HG03432 (cell line): ENCODE results near the gene SLC22A12.

ENCODE experiments used
- ATAC-seq: cut with Tn5 transposase; IDR thresholded peaks from one replicate; pipeline ENCODE4 v1.9.1; 2021; ENCODE audit warnings: mild to moderate bottlenecking, moderate library complexity; ENCODE audit not compliant: unreplicated experiment

The SLC22A12 gene

GRCh38 chr11:64621283-64622019, 30.4 kb downstream of the SLC22A12 start:
- no peak for ATAC-seq

- ATAC-seq = no peak
These were observed 31.7 kb downstream of the SLC22A12 start for GRCh38 chr11:64622681-64623080.

- ATAC-seq = no peak
These were observed 34.0 kb downstream of the SLC22A12 start for GRCh38 chr11:64624883-64625481.

- ATAC-seq = no peak
These were observed 35.6 kb downstream of the SLC22A12 start for GRCh38 chr11:64626637-64627036.

GRCh38 chr11:64627371-64627770, 36.4 kb downstream of the SLC22A12 start:
- ATAC-seq = no peak

- ATAC-seq = no peak
These were observed 37.6 kb downstream of the SLC22A12 start for GRCh38 chr11:64628596-64628995.

GRCh38 chr11:64629103-64629502, 38.1 kb downstream of the SLC22A12 start:
- ATAC-seq = no peak

- no peak for ATAC-seq
These were observed 39.0 kb downstream of the SLC22A12 start for GRCh38 chr11:64629796-64630562.

GRCh38 chr11:64631675-64632074, 40.7 kb downstream of the SLC22A12 start:
- ATAC-seq = no peak

- no peak for ATAC-seq
These were observed 41.2 kb downstream of the SLC22A12 start for GRCh38 chr11:64632237-64632636.

- no peak for ATAC-seq
These were observed 41.6 kb downstream of the SLC22A12 start for GRCh38 chr11:64632654-64633053.

- ATAC-seq = no peak
These were observed 42.6 kb downstream of the SLC22A12 start for GRCh38 chr11:64633555-64634159.

GRCh38 chr11:64637334-64638017, 46.5 kb downstream of the SLC22A12 start:
- no peak for ATAC-seq

- no peak for ATAC-seq
These were observed 47.1 kb downstream of the SLC22A12 start for GRCh38 chr11:64638018-64638665.

- ATAC-seq = no peak
These were observed 47.8 kb downstream of the SLC22A12 start for GRCh38 chr11:64638829-64639228.

GRCh38 chr11:64639885-64640284, 48.9 kb downstream of the SLC22A12 start:
- no peak for ATAC-seq

- ATAC-seq = no peak
These were observed 50.8 kb downstream of the SLC22A12 start for GRCh38 chr11:64641596-64642417.

- no peak for ATAC-seq
These were observed 51.4 kb downstream of the SLC22A12 start for GRCh38 chr11:64642418-64642735.

- no peak for ATAC-seq
These were observed 51.8 kb downstream of the SLC22A12 start for GRCh38 chr11:64642871-64643255.
